Smooth muscle cell (in vitro differentiated cells): Measurements from ENCODE around the gene GPAT3. TPM values are rescaled to one million over a fixed set of nuclear protein-coding genes. Genes with fewer than 3 reads are reported as not detected.

Experiments
- DNase-seq: peaks from one replicate; lab custom pipeline; 2025; ENCODE audit not compliant: unreplicated experiment; lab: John Stamatoyannopoulos, UW
- H2AFZ ChIP-seq: fragments of 200-600 bp; sonication (generic); 2 replicates; pipeline ENCODE4 v1.6.0; 2016; ENCODE audit warnings: antibody characterized with exemption, low read depth, mild to moderate bottlenecking
- H3F3A ChIP-seq: fragments of 200-600 bp; sonication (generic); 2 replicates; pipeline ENCODE4 v1.6.0; 2017; ENCODE audit warnings: antibody characterized with exemption, low read depth
- H3K27ac ChIP-seq: fragments of 200-600 bp; sonication (generic); 2 replicates; pipeline ENCODE4 v1.5.1; 2016; ENCODE audit warnings: low read depth, mild to moderate bottlenecking
- H3K27me3 ChIP-seq: fragments of 200-600 bp; sonication (generic); 2 replicates; pipeline ENCODE4 v1.6.1; 2016; ENCODE audit warnings: low read depth, mild to moderate bottlenecking
- H3K36me3 ChIP-seq: fragments of 200-600 bp; sonication (generic); 2 replicates; pipeline ENCODE4 v1.5.1; 2016; ENCODE audit warnings: low read depth
- H3K4me1 ChIP-seq: fragments of 200-600 bp; sonication (generic); 2 replicates; pipeline ENCODE4 v1.5.1; 2016; ENCODE audit warnings: low read depth
- H3K4me2 ChIP-seq: fragments of 200-600 bp; sonication (generic); 2 replicates; pipeline ENCODE4 v1.6.0; 2016; ENCODE audit warnings: mild to moderate bottlenecking
- H3K4me3 ChIP-seq: fragments of 200-600 bp; sonication (generic); 2 replicates; pipeline ENCODE4 v1.5.1; 2016; ENCODE audit warnings: mild to moderate bottlenecking
- H3K79me2 ChIP-seq: fragments of 200-600 bp; sonication (generic); 2 replicates; pipeline ENCODE4 v1.6.0; 2016; ENCODE audit warnings: low read depth, mild to moderate bottlenecking
- H3K9ac ChIP-seq: fragments of 200-600 bp; sonication (generic); 2 replicates; pipeline ENCODE4 v1.6.0; 2016; ENCODE audit warnings: low read depth
- H3K9me3 ChIP-seq: fragments of 200-600 bp; sonication (generic); replicated peaks from 2 replicates; pipeline ENCODE4 v1.5.1; 2016; ENCODE audit warnings: low read depth
- H4K20me1 ChIP-seq: fragments of 200-600 bp; sonication (generic); 2 replicates; pipeline ENCODE4 v1.6.0; 2016; ENCODE audit warnings: low read depth
- WGBS: methylation state at CpG from one replicate; pipeline ENCODE4 v1.1.7; 2016; ENCODE audit warnings: low lambda C conversion rate; 5-methylcytosine and 5-hydroxymethylcytosine counted together
- polyA plus RNA-seq: library from polyadenylated mRNA; unstranded; fragments of >200 nt; fragmentation: Nextera tagmentation; extraction: Ambion mirVana; gene quantifications from 2 replicates; pipeline ENCODE4 v1.2.1, GENCODE V29; 2016
- total RNA-seq: library from RNA; depleted of rRNA; stranded (reverse); fragments of >200 nt; gene quantifications from 2 replicates; pipeline ENCODE4 v1.2.3, GENCODE V29; 2014
- TF ChIP-seq, protein P1 (sequence below): fragments of 200-600 bp; sonication (generic); IDR thresholded peaks from 2 replicates; pipeline ENCODE4 v1.5.1; 2017; ENCODE audit warnings: borderline replicate concordance, mild to moderate bottlenecking, antibody characterized with exemption; ENCODE audit not compliant: insufficient read depth, poor library complexity, severe bottlenecking

Gene GPAT3
- total and polyA plus RNA-seq, 2 experiments from 2014 or later: 0.27 to 0.67 TPM

DNA sequence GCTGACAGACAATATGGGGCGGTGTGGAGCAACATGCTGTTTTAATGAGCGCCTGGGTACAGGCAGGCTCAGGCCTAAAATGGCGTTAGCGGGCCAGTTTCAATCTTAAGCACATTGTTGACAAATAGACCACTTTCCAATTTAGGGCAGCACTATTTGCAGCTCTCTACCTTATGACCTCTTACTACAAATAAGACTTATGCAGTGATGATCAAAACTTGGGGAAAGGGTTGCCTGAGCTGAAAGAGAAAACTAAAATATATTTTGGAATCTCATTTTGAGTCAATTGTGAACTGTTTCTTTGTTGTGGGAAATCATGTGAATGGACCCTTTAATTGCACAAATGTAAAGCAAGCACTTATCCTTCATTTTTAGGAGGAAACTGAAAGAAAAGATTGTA lies 25.5 kb upstream of the GPAT3 start:
- H3K9me3 ChIP-seq: no peaks in the 10 kb centered on the region
- no peak for DNase-seq
- no peaks in the 10 kb centered on the region for H3K27me3 ChIP-seq
- TF ChIP-seq, protein P1, sequence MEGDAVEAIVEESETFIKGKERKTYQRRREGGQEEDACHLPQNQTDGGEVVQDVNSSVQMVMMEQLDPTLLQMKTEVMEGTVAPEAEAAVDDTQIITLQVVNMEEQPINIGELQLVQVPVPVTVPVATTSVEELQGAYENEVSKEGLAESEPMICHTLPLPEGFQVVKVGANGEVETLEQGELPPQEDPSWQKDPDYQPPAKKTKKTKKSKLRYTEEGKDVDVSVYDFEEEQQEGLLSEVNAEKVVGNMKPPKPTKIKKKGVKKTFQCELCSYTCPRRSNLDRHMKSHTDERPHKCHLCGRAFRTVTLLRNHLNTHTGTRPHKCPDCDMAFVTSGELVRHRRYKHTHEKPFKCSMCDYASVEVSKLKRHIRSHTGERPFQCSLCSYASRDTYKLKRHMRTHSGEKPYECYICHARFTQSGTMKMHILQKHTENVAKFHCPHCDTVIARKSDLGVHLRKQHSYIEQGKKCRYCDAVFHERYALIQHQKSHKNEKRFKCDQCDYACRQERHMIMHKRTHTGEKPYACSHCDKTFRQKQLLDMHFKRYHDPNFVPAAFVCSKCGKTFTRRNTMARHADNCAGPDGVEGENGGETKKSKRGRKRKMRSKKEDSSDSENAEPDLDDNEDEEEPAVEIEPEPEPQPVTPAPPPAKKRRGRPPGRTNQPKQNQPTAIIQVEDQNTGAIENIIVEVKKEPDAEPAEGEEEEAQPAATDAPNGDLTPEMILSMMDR: no peak
- H3F3A ChIP-seq: no peaks in the 10 kb centered on the region
- H2AFZ ChIP-seq: no peak overlapping the region
- H3K36me3 ChIP-seq: no peaks in the 10 kb centered on the region
- no peaks in the 10 kb centered on the region for H4K20me1 ChIP-seq
- H3K4me1 ChIP-seq: no peaks in the 10 kb centered on the region
- no peak overlapping the region for H3K27ac ChIP-seq
- 83% methylated on average over 4 of the region's 4 CpGs for WGBS
- no peak overlapping the region for H3K9ac ChIP-seq
- H3K4me2 ChIP-seq: no peak overlapping the region
- no peak overlapping the region for H3K4me3 ChIP-seq
- H3K79me2 ChIP-seq: no peaks in the 10 kb centered on the region

DNA sequence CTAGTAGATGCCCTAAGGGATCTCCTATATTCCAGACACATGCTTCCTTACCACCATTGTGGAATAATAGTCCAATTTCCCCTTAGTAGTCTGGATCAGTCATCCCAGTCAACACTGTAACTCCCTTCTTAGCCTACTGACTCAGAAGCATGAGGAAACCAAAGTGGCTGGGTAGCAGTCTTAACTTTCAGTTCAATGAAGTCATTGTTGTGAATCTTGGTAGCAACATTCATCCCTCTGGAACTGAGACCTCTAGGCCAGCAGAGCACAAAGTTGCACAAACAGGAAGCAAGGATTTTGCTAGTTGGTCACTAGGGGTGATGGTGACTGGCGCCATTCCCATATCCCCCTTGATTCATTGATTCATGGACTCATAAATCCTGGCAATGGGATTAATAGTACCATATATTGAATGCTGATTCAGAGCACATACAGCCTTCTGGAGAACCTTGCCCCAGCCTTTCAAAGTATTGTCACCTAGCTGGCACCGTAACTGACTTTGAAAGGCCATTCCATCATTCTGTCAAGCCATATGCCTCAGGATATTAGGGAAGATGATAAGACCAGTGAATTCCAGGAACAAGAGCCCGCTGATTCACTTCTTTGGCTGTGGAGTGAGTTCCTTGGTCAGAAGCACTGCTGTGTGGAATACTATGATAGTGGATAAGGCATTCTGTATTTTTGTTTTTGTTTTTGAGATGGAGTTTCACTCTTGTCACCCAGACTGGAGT lies 19.7 kb upstream of the GPAT3 start:
- Histone ChIP-seq H3K4me3 (no peak overlapping the region), H3K27me3 (no peaks in the 10 kb centered on the region), H2AFZ (no peak overlapping the region), H3K27ac (no peak overlapping the region), H3F3A (no peaks in the 10 kb centered on the region), H3K4me2 (no peak overlapping the region), H3K79me2 (no peaks in the 10 kb centered on the region), H3K4me1 (no peaks in the 10 kb centered on the region), H3K9ac (no peak overlapping the region), H3K9me3 (no peaks in the 10 kb centered on the region), H3K36me3 (no peaks in the 10 kb centered on the region), H4K20me1 (no peaks in the 10 kb centered on the region)
- WGBS: 74% methylated on average over 3 of the region's 3 CpGs
- TF ChIP-seq, protein P1: no peak
- no peak for DNase-seq

DNA sequence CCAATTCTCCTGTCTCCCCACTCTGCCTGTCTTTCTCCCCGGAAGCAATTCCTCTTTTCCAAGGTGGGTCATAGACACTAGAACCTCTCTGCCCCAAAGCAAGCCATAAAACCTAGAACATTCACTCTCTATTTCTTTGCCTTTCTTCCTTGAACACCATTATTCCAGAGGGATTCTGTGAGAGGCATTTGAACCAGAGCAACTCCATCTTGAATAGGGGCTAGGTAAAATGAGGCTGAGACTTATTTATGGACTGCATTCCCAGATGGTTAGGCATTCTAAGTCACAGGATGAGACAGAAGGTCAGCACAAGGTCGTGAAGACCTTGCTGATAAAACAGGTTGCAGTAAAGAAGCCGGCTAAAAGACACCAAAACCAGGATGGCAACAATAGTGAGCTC lies 13.7 kb upstream of the GPAT3 start:
- H3K27me3 ChIP-seq: no peaks in the 10 kb centered on the region
- H3F3A ChIP-seq: no peaks in the 10 kb centered on the region
- no peak overlapping the region for H3K4me3 ChIP-seq
- no peak overlapping the region for H3K4me2 ChIP-seq
- H3K4me1 ChIP-seq: no peaks in the 10 kb centered on the region
- no peak overlapping the region for H3K27ac ChIP-seq
- no peaks in the 10 kb centered on the region for H4K20me1 ChIP-seq
- H3K9ac ChIP-seq: no peak overlapping the region
- H3K36me3 ChIP-seq: no peaks in the 10 kb centered on the region
- H3K79me2 ChIP-seq: no peaks in the 10 kb centered on the region
- DNase-seq: no peak
- TF ChIP-seq, protein P1: no peak
- no peaks in the 10 kb centered on the region for H3K9me3 ChIP-seq
- WGBS: 77% methylated on average over 3 of the region's 3 CpGs
- H2AFZ ChIP-seq: no peak overlapping the region

DNA sequence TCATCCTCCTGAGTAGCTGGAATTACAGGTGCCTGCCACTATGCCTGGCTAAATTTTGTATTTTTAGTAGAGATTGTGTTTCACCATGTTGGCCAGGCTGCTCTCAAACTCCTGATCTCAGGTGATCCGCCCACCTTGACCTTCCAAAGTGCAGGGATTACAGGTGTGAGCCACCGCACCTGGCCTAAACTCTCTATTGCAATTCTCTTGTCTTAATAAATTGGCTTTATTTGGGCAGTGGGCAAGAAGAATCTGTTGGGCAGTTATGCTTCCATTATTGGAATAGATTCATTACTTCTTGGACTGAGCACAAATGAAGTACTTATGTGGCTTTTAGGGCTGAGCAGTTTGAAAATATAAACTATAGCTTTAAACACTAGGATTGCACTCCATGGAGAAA lies 8.2 kb upstream of the GPAT3 start:
- no peaks in the 10 kb centered on the region for H3F3A ChIP-seq
- no peaks in the 10 kb centered on the region for H3K4me1 ChIP-seq
- H3K27me3 ChIP-seq: peaks cover 6% of the 10 kb centered on the region
- 93% methylated on average over 2 of the region's 2 CpGs for WGBS
- no peaks in the 10 kb centered on the region for H3K9me3 ChIP-seq
- no peak overlapping the region for H3K9ac ChIP-seq
- H3K79me2 ChIP-seq: no peaks in the 10 kb centered on the region
- H2AFZ ChIP-seq: no peak overlapping the region
- no peaks in the 10 kb centered on the region for H3K36me3 ChIP-seq
- H3K4me2 ChIP-seq: no peak overlapping the region
- H4K20me1 ChIP-seq: no peaks in the 10 kb centered on the region
- H3K27ac ChIP-seq: no peak overlapping the region
- TF ChIP-seq, protein P1: no peak
- DNase-seq: no peak
- H3K4me3 ChIP-seq: no peak overlapping the region
